H9 (cell line): ENCODE results near the gene ASTN2. TPM values are rescaled to one million over a fixed set of nuclear protein-coding genes. Genes with fewer than 3 reads are reported as not detected.

Source experiments
- DNase-seq: peaks from one replicate; pipeline ENCODE4 v3.0.0-alpha.2; 2017
- H2AFZ ChIP-seq: one replicate; pipeline ENCODE4 v1.6.1; 2013; ENCODE audit warnings: mild to moderate bottlenecking, low read length, control low read depth, moderate library complexity
- H2AK5ac ChIP-seq: 2 replicates; pipeline ENCODE4 v1.6.1; 2013; ENCODE audit warnings: low read length, control low read depth, mixed read lengths; ENCODE audit not compliant: insufficient read length
- H2BK120ac ChIP-seq: one replicate; pipeline ENCODE4 v1.6.1; 2013; ENCODE audit warnings: low read depth, mild to moderate bottlenecking, low read length, control low read depth, inconsistent platforms; ENCODE audit not compliant: poor library complexity, severe bottlenecking
- H2BK12ac ChIP-seq: 2 replicates; pipeline ENCODE4 v1.6.1; 2013; ENCODE audit warnings: low read length, control low read depth, mixed read lengths, low read depth; ENCODE audit not compliant: insufficient read length
- H2BK15ac ChIP-seq: 2 replicates; pipeline ENCODE4 v1.6.1; 2013; ENCODE audit warnings: low read depth, low read length, control low read depth
- H2BK20ac ChIP-seq: one replicate; pipeline ENCODE4 v1.6.1; 2013; ENCODE audit warnings: low read depth, mild to moderate bottlenecking, low read length, control low read depth, inconsistent platforms; ENCODE audit not compliant: poor library complexity, severe bottlenecking
- H2BK5ac ChIP-seq: 2 replicates; pipeline ENCODE4 v1.6.1; 2013; ENCODE audit warnings: low read length, control low read depth, mixed read lengths; ENCODE audit not compliant: insufficient read length
- H3K14ac ChIP-seq: 2 replicates; pipeline ENCODE4 v1.6.1; 2013; ENCODE audit warnings: low read length, control low read depth; ENCODE audit not compliant: insufficient read depth
- H3K18ac ChIP-seq: 2 replicates; pipeline ENCODE4 v1.6.1; 2013; ENCODE audit warnings: low read depth, mild to moderate bottlenecking, mixed read lengths, low read length, control low read depth; ENCODE audit not compliant: insufficient read length
- H3K23ac ChIP-seq: 2 replicates; pipeline ENCODE4 v1.6.1; 2013; ENCODE audit warnings: low read length, control low read depth, mixed read lengths, low read depth; ENCODE audit not compliant: insufficient read length
- H3K23me2 ChIP-seq: 2 replicates; pipeline ENCODE4 v1.6.1; 2013; ENCODE audit warnings: low read depth, mild to moderate bottlenecking, mixed read lengths, low read length, control low read depth; ENCODE audit not compliant: insufficient read length, poor library complexity, severe bottlenecking
- H3K27ac ChIP-seq: 2 replicates; pipeline ENCODE4 v1.5.1; 2013; ENCODE audit warnings: low read length, control low read depth, mixed read lengths, low read depth; ENCODE audit not compliant: insufficient read length
- H3K27me3 ChIP-seq: 2 replicates; pipeline ENCODE4 v1.6.1; 2013; ENCODE audit warnings: low read length, control low read depth, inconsistent platforms; ENCODE audit not compliant: insufficient read depth
- H3K4ac ChIP-seq: 2 replicates; pipeline ENCODE4 v1.6.1; 2013; ENCODE audit warnings: low read depth, mild to moderate bottlenecking, control low read depth, inconsistent platforms, low read length, moderate library complexity
- H3K4me1 ChIP-seq: 2 replicates; pipeline ENCODE4 v1.6.1; 2013; ENCODE audit warnings: low read length, control low read depth, inconsistent platforms; ENCODE audit not compliant: insufficient read depth
- H3K4me2 ChIP-seq: 2 replicates; pipeline ENCODE4 v1.6.1; 2013; ENCODE audit warnings: low read length, control low read depth, mixed read lengths; ENCODE audit not compliant: insufficient read length, insufficient read depth
- H3K56ac ChIP-seq: 2 replicates; pipeline ENCODE4 v1.6.1; 2013; ENCODE audit warnings: low read depth, mild to moderate bottlenecking, mixed read lengths, low read length, control low read depth; ENCODE audit not compliant: insufficient read length
- H3K79me1 ChIP-seq: 2 replicates; pipeline ENCODE4 v1.6.1; 2013; ENCODE audit warnings: low read depth, mild to moderate bottlenecking, moderate library complexity, low read length, control low read depth, inconsistent platforms; ENCODE audit not compliant: insufficient read depth, poor library complexity, severe bottlenecking
- H3K79me2 ChIP-seq: 2 replicates; pipeline ENCODE4 v1.6.1; 2013; ENCODE audit warnings: low read length, control low read depth, inconsistent platforms; ENCODE audit not compliant: insufficient read depth
- H3K9ac ChIP-seq: 2 replicates; pipeline ENCODE4 v1.6.1; 2013; ENCODE audit warnings: low read length, control low read depth, mixed read lengths; ENCODE audit not compliant: insufficient read length; ENCODE audit errors: extremely low read depth
- H3K9me3 ChIP-seq: one replicate; pipeline ENCODE4 v1.6.1; 2013; ENCODE audit warnings: low read depth, low read length, inconsistent platforms; ENCODE audit not compliant: control insufficient read depth
- H3T11ph ChIP-seq: one replicate; pipeline ENCODE4 v1.6.1; 2013; ENCODE audit warnings: mild to moderate bottlenecking, low read length, control low read depth, inconsistent platforms
- H4K20me1 ChIP-seq: one replicate; pipeline ENCODE4 v1.6.1; 2013; ENCODE audit not compliant: control insufficient read depth, insufficient read length, insufficient read depth
- H4K5ac ChIP-seq: 2 replicates; pipeline ENCODE4 v1.6.1; 2013; ENCODE audit warnings: low read depth, mild to moderate bottlenecking, mixed read lengths, low read length, control low read depth; ENCODE audit not compliant: insufficient read length
- H4K8ac ChIP-seq: replicated peaks from 2 replicates; pipeline ENCODE4 v1.6.1; 2013; ENCODE audit warnings: low read length, control low read depth, mixed read lengths, low read depth; ENCODE audit not compliant: insufficient read length
- H4K91ac ChIP-seq: 2 replicates; pipeline ENCODE4 v1.6.1; 2013; ENCODE audit warnings: low read depth, mild to moderate bottlenecking, moderate library complexity, mixed read lengths, low read length, control low read depth; ENCODE audit not compliant: insufficient read length
- H3K27ac Mint-ChIP-seq, 3 experiments: 2 replicates in 2 of 3; 3 replicates in 1 of 3; pipeline ENCODE4 v1.8.0; 2020 to 2021; ENCODE audit warnings: mixed read lengths in 3 of 3, mild to moderate bottlenecking in 1 of 3, moderate library complexity in 1 of 3
- H3K27me3 Mint-ChIP-seq: 2 replicates; pipeline ENCODE4 v1.8.0; 2021; ENCODE audit warnings: low read depth, mild to moderate bottlenecking, moderate library complexity, mixed read lengths
- H3K36me3 Mint-ChIP-seq, 3 experiments: 2 replicates in 2 of 3; 3 replicates in 1 of 3; pipeline ENCODE4 v1.8.0; 2020 to 2021; ENCODE audit warnings: low read depth in 3 of 3, mixed read lengths in 3 of 3; ENCODE audit not compliant: insufficient read depth in 1 of 3
- H3K4me1 Mint-ChIP-seq, 2 experiments: 2 replicates each; pipeline ENCODE4 v1.8.0; 2020; ENCODE audit warnings: mixed read lengths in 2 of 2
- H3K4me3 Mint-ChIP-seq, 2 experiments: 2 replicates in 1 of 2; 3 replicates in 1 of 2; pipeline ENCODE4 v1.8.0; 2020 to 2021; ENCODE audit warnings: mild to moderate bottlenecking in 2 of 2, mixed read lengths in 2 of 2, moderate library complexity in 1 of 2
- H3K9me3 Mint-ChIP-seq, 2 experiments: 2 replicates in 1 of 2; 3 replicates in 1 of 2; pipeline ENCODE4 v1.8.0; 2020; ENCODE audit warnings: mild to moderate bottlenecking in 2 of 2, mixed read lengths in 2 of 2, moderate library complexity in 1 of 2
- CTCF ChIP-seq: fragments of 200-600 bp; sonication (generic); conservative IDR thresholded peaks from 3 replicates; pipeline ENCODE4 v1.8.0; 2021; ENCODE audit warnings: antibody characterized with exemption, mild to moderate bottlenecking
- WGBS: extraction: QIAGEN DNeasy Blood & Tissue Kit; methylation state at CpG from one replicate; pipeline ENCODE4 v1.1.7; 2013; ENCODE audit warnings: missing lambda C conversion rate, low lambda C conversion rate, mixed read lengths; ENCODE audit not compliant: insufficient read length; ENCODE audit errors: extremely low coverage; 5-methylcytosine and 5-hydroxymethylcytosine counted together
- total RNA-seq: library from RNA; stranded (reverse); gene quantifications from 2 replicates; pipeline ENCODE4 v1.2.1, GENCODE V29; 2021

Gene ASTN2
- total RNA-seq, 1 experiment from 2014 or later: 9.7 TPM

GRCh38 chr9:116564266-116564793, 850.5 kb downstream of the ASTN2 start:
- Histone ChIP-seq H2BK20ac (no peak overlapping the region), H3K79me1 (no peaks in the 10 kb centered on the region), H3K9ac (no peak overlapping the region), H4K20me1 (no peaks in the 10 kb centered on the region), H2AFZ (no peak overlapping the region), H3K27ac (no peak overlapping the region), H2BK5ac (no peak overlapping the region), H3K4me1 (peaks cover 4% of the 10 kb centered on the region; the same call in 1 of the 2 replicates), H3K27me3 (no peaks in the 10 kb centered on the region), H3K23ac (no peak overlapping the region), H3K4me2 (no peak overlapping the region), H4K8ac (no peak overlapping the region), H3T11ph (no peak overlapping the region), H2AK5ac (no peak overlapping the region), H3K79me2 (no peaks in the 10 kb centered on the region), H4K91ac (no peak overlapping the region), H2BK15ac (no peak overlapping the region), H3K56ac (no peak overlapping the region), H3K9me3 (no peaks in the 10 kb centered on the region), H3K18ac (no peak overlapping the region), H4K5ac (no peak overlapping the region), H2BK12ac (no peak overlapping the region), H3K14ac (no peak overlapping the region), H3K23me2 (no peaks in the 10 kb centered on the region), H3K4ac (no peak overlapping the region), H2BK120ac (no peak overlapping the region)
- no peak overlapping the region for H3K27ac Mint-ChIP-seq
- no peak for TF ChIP-seq CTCF
- DNase-seq: no peak
- WGBS: no CpG with 5 or more reads among the region's 3 CpGs
- H3K27me3 Mint-ChIP-seq: no peaks in the 10 kb centered on the region
- no peaks in the 10 kb centered on the region for H3K9me3 Mint-ChIP-seq
- peaks cover 12 to 17% of the 10 kb centered on the region in 2 experiments for H3K4me1 Mint-ChIP-seq
- no peak overlapping the region for H3K4me3 Mint-ChIP-seq
- peaks cover 0 to 3% (median 0%) of the 10 kb centered on the region in 3 experiments; a peak in 1 of 7 replicates for H3K36me3 Mint-ChIP-seq
